HEK293T (cell line): Measurements from ENCODE around the gene EFCAB11.

Source experiments
- CTCF ChIA-PET: fragments of 350-600 bp; formaldehyde crosslinking; extraction: SDS; loops from one replicate; lab custom pipeline; 2021; ENCODE audit warnings: antibody characterized with exemption, inconsistent platforms; lab: Yijun Ruan, JAX
- POLR2A ChIA-PET: fragments of 350-600 bp; formaldehyde crosslinking; extraction: SDS; loops from one replicate; lab custom pipeline; 2020; ENCODE audit warnings: antibody characterized with exemption, inconsistent platforms; lab: Yijun Ruan, JAX
- DNase-seq: peaks from one replicate; pipeline ENCODE4 v3.0.0; 2012; ENCODE audit warnings: mixed read lengths; ENCODE audit errors: extremely low spot score
- ARNT ChIP-seq: fragments of 450-650 bp; IDR thresholded peaks from 2 replicates; pipeline ENCODE4 v1.6.1; 2017; ENCODE audit warnings: mild to moderate bottlenecking
- BHLHE40 ChIP-seq: fragments of 450-650 bp; IDR thresholded peaks from 2 replicates; pipeline ENCODE4 v1.6.1; 2016; ENCODE audit warnings: mild to moderate bottlenecking, moderate library complexity, borderline replicate concordance
- CTBP1 ChIP-seq: fragments of 450-650 bp; IDR thresholded peaks from 2 replicates; pipeline ENCODE4 v1.6.1; 2016; ENCODE audit warnings: borderline replicate concordance
- ELF4 ChIP-seq: fragments of 450-650 bp; IDR thresholded peaks from 2 replicates; pipeline ENCODE4 v1.6.1; 2017; ENCODE audit warnings: antibody characterized with exemption
- FOXA1 ChIP-seq: fragments of 450-650 bp; IDR thresholded peaks from 2 replicates; pipeline ENCODE4 v1.6.1; 2016; ENCODE audit warnings: mild to moderate bottlenecking
- FOXK2 ChIP-seq: fragments of 450-650 bp; IDR thresholded peaks from 2 replicates; pipeline ENCODE4 v1.6.1; 2016; ENCODE audit warnings: mild to moderate bottlenecking
- FOXM1 ChIP-seq: fragments of 450-650 bp; IDR thresholded peaks from 2 replicates; pipeline ENCODE4 v1.6.1; 2017; ENCODE audit warnings: mild to moderate bottlenecking, borderline replicate concordance
- HDGF ChIP-seq: fragments of 450-650 bp; IDR thresholded peaks from 2 replicates; pipeline ENCODE4 v1.6.1; 2017; ENCODE audit warnings: antibody characterized with exemption, borderline replicate concordance
- L3MBTL2 ChIP-seq: fragments of 450-650 bp; conservative IDR thresholded peaks from 2 replicates; pipeline ENCODE4 v1.6.1; 2016; ENCODE audit warnings: mild to moderate bottlenecking
- LEF1 ChIP-seq: fragments of 450-650 bp; IDR thresholded peaks from 2 replicates; pipeline ENCODE4 v1.6.1; 2017; ENCODE audit warnings: mild to moderate bottlenecking, borderline replicate concordance
- NFRKB ChIP-seq: fragments of 450-650 bp; IDR thresholded peaks from 2 replicates; pipeline ENCODE4 v1.6.1; 2016; ENCODE audit warnings: mild to moderate bottlenecking, moderate library complexity
- PKNOX1 ChIP-seq: fragments of 450-650 bp; IDR thresholded peaks from 2 replicates; pipeline ENCODE4 v1.6.1; 2016
- SP1 ChIP-seq: fragments of 450-650 bp; IDR thresholded peaks from 2 replicates; pipeline ENCODE4 v1.6.1; 2017
- SUZ12 ChIP-seq: fragments of 450-650 bp; IDR thresholded peaks from 2 replicates; pipeline ENCODE4 v1.6.1; 2016; ENCODE audit warnings: mild to moderate bottlenecking
- TARDBP ChIP-seq: fragments of 450-650 bp; IDR thresholded peaks from 2 replicates; pipeline ENCODE4 v1.6.1; 2016
- ZNF384 ChIP-seq: fragments of 450-650 bp; IDR thresholded peaks from 2 replicates; pipeline ENCODE4 v1.6.1; 2016

Gene EFCAB11

GRCh38 chr14:89990623-89991275 is 36.2 kb upstream of the EFCAB11 start:
- TF ChIP-seq ELF4 (no peak), ARNT (no peak)
- ChIA-PET POLR2A (no interaction called here), CTCF (no interaction called here)
- DNase-seq = no peak

GRCh38 chr14:89990218-89990617 is 35.7 kb upstream of the EFCAB11 start:
- ChIA-PET POLR2A (no interaction called here), CTCF (no interaction called here)
- TF ChIP-seq FOXA1 (no peak), CTBP1 (no peak), SUZ12 (no peak), HDGF (no peak), SP1 (no peak), BHLHE40 (no peak), FOXK2 (no peak), ZNF384 (no peak), TARDBP (no peak), L3MBTL2 (no peak), LEF1 (no peak), ELF4 (no peak), ARNT (no peak), PKNOX1 (no peak), NFRKB (no peak), FOXM1 (no peak)
- DNase-seq = no peak

- no peak for DNase-seq
- ChIA-PET POLR2A (no interaction called here), CTCF (interaction anchor here (1.0 kb wide), 1 partner anchor 15 kb away, joined by 5 read pairs; no protein-coding TSS in a partner anchor)
Measured at GRCh38 chr14:89988787-89989186, 34.3 kb upstream of the EFCAB11 start.

GRCh38 chr14:89987161-89987475 is 32.6 kb upstream of the EFCAB11 start:
- CTCF ChIA-PET = interaction anchor here (2.3 kb wide), 1 partner anchor 14 kb away, joined by 8 read pairs; no protein-coding TSS in a partner anchor
- POLR2A ChIA-PET = interaction anchor here (1.0 kb wide), 1 partner anchor 31 kb away, joined by 3 read pairs; the partner anchor contains the start of gene TDP1

More at GRCh38 chr14:89988787-89989186, 34.3 kb upstream of the EFCAB11 start:
- TF ChIP-seq SP1 = no peak
- no peak for TF ChIP-seq ELF4
- TF ChIP-seq NFRKB = no peak
- no peak for TF ChIP-seq L3MBTL2
- no peak for TF ChIP-seq CTBP1
- TF ChIP-seq TARDBP = no peak
- no peak for TF ChIP-seq ARNT
- TF ChIP-seq BHLHE40 = no peak
- TF ChIP-seq ZNF384 = no peak
- no peak for TF ChIP-seq HDGF
- TF ChIP-seq PKNOX1 = no peak
- TF ChIP-seq LEF1 = no peak
- TF ChIP-seq FOXK2 = no peak
- no peak for TF ChIP-seq FOXM1
- no peak for TF ChIP-seq FOXA1
- no peak for TF ChIP-seq SUZ12

GRCh38 chr14:89986462-89987160 is 32.1 kb upstream of the EFCAB11 start:
- TF ChIP-seq ZNF384 = no peak
- no peak for TF ChIP-seq HDGF
- no peak for TF ChIP-seq ARNT
- no peak for TF ChIP-seq FOXA1
- TF ChIP-seq CTBP1 = no peak
- TF ChIP-seq BHLHE40 = no peak
- TF ChIP-seq L3MBTL2 = no peak
- no peak for TF ChIP-seq SP1
- TF ChIP-seq NFRKB = no peak
- CTCF ChIA-PET = interaction anchor here (2.3 kb wide), 1 partner anchor 14 kb away, joined by 8 read pairs; no protein-coding TSS in a partner anchor
- POLR2A ChIA-PET = interaction anchor here (1.0 kb wide), 1 partner anchor 30 kb away, joined by 3 read pairs; the partner anchor contains the start of gene TDP1
- no peak for DNase-seq

More at GRCh38 chr14:89987161-89987475, 32.6 kb upstream of the EFCAB11 start:
- no peak for DNase-seq
- no peak for TF ChIP-seq ELF4
- no peak for TF ChIP-seq FOXA1
- no peak for TF ChIP-seq ZNF384

- POLR2A ChIA-PET = no interaction called here
- CTCF ChIA-PET = interaction anchor here (2.3 kb wide), 1 partner anchor 10 kb away, joined by 18 read pairs; no protein-coding TSS in a partner anchor
- no peak for TF ChIP-seq PKNOX1
- no peak for TF ChIP-seq ARNT
- TF ChIP-seq CTBP1 = no peak
- no peak for TF ChIP-seq LEF1
- TF ChIP-seq L3MBTL2 = no peak
- no peak for TF ChIP-seq SP1
- TF ChIP-seq FOXA1 = no peak
- no peak for TF ChIP-seq ZNF384
- no peak for TF ChIP-seq FOXK2
- no peak for TF ChIP-seq FOXM1
- no peak for TF ChIP-seq SUZ12
- no peak for TF ChIP-seq TARDBP
- TF ChIP-seq NFRKB = no peak
- no peak for TF ChIP-seq BHLHE40
- no peak for TF ChIP-seq HDGF
- no peak for TF ChIP-seq ELF4
Measured at GRCh38 chr14:89983375-89983774, 28.8 kb upstream of the EFCAB11 start.

More at GRCh38 chr14:89983375-89983774, 28.8 kb upstream of the EFCAB11 start:
- DNase-seq = no peak
